GM18520 (cell line): Measurements from ENCODE around the gene PCDHA4.
"Not testable (repeated sequence)": the region's sequence is repeated elsewhere in the genome, so short reads cannot be mapped to it uniquely, and the experiment has no call there.

Experiments
- ATAC-seq: cut with Tn5 transposase; IDR thresholded peaks from one replicate; pipeline ENCODE4 v1.9.1; 2021; ENCODE audit not compliant: unreplicated experiment

PCDHA4 gene

DNA sequence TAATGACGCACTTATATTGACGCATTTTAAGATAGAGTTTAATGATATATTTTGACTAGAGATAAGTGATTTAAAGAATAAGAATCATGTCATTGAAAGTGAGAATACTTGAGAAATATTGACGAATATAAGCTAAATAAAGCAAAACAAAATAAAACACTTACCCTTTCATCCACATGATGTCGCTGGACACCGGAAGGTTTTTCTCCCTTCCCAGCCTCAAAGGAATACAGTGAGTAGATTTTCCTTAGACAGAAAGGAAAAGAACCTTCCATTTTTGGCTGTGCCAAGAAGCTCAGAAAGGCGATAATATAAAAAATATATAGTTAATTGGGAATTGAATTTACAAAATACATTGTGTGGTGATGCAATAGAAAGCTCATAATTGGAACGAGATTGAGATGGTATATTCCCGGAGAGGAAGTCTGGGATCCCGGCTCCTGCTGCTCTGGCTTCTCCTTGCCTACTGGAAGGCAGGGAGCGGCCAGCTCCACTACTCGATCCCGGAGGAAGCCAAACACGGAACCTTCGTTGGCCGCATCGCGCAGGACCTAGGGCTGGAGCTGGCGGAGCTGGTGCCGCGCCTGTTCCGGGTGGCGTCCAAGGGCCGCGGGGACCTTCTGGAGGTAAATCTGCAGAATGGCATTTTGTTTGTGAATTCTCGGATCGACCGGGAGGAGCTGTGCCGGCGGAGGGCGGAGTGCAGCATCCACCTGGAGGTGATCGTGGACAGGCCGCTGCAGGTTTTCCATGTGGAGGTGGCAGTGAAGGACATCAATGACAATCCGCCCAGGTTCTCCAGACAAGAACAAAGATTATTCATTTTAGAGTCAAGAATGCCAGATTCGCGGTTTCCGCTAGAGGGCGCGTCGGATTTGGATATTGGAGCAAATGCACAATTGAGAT is 14.8 kb downstream of the PCDHA4 start, which contains the start of gene PCDHA5:
Gene PCDHA5, plus strand, starts transcription at position 239 of the 906 bp plus-strand sequence.
- no peak for ATAC-seq

DNA sequence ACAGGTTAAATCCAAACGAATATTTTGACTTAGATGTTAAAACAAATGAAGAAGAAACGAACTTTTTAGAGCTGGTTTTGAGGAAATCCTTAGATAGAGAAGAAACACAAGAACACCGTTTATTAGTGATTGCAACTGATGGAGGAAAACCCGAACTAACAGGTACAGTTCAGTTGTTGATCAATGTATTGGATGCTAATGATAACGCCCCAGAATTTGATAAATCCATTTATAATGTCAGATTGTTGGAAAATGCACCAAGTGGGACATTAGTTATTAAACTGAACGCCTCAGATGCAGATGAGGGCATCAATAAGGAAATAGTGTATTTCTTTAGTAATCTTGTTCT is 15.4 kb downstream of the PCDHA4 start:
- ATAC-seq: no peak

DNA sequence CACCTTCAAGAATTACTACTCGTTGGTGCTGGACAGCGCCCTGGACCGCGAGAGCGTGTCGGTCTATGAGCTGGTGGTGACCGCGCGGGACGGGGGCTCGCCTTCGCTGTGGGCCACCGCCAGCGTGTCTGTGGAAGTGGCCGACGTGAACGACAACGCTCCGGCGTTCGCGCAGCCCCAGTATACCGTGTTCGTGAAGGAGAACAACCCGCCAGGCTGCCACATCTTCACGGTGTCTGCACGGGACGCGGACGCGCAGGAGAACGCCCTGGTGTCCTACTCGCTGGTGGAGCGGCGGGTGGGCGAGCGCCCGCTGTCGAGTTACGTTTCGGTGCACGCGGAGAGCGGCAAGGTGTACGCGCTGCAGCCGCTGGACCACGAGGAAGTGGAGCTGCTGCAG is 16.1 kb downstream of the PCDHA4 start:
- not testable (repeated sequence) for ATAC-seq

DNA sequence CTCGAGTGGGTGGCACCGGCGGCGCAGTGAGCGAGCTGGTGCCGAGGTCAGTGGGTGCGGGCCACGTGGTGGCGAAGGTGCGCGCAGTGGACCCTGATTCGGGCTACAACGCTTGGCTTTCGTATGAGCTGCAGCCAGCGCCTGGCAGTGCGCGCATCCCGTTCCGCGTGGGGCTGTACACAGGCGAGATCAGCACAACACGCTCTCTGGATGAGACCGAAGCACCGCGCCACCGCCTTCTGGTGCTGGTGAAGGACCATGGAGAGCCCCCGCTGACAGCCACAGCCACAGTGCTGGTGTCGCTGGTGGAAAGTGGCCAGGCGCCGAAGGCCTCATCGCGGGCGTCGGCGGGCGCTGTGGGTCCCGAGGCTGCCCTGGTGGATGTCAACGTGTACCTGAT is 16.6 kb downstream of the PCDHA4 start:
- ATAC-seq: no peak

DNA sequence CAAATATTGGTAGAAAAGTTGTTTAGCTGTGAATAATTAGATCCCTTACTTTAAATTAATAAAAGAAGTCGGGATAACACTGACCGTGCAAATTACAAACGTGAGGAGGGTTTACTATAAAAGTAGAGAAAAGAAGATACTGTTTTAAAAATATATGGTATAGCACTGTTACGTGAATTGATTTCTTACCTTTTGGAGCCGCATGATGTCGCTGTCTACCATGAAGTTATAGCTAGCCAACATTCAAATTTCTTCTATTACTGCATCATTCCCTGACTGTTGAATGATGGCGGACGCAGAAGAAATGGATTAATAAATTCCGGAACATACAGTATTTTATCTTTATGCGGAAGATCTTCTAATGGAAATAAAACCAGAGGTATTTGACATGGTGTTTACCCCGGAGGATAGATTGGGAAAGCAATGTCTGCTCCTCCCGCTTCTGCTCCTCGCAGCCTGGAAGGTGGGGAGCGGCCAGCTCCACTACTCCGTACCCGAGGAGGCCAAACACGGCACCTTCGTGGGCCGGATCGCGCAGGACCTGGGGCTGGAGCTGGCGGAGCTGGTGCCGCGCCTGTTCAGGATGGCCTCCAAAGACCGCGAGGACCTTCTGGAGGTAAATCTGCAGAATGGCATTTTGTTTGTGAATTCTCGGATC is 21.0 kb downstream of the PCDHA4 start, which contains the start of gene PCDHA6:
Gene PCDHA6, plus strand, starts transcription at position 257 of the 658 bp plus-strand sequence. Its CDS starts 132 bp downstream, at position 389.
- ATAC-seq: no peak

DNA sequence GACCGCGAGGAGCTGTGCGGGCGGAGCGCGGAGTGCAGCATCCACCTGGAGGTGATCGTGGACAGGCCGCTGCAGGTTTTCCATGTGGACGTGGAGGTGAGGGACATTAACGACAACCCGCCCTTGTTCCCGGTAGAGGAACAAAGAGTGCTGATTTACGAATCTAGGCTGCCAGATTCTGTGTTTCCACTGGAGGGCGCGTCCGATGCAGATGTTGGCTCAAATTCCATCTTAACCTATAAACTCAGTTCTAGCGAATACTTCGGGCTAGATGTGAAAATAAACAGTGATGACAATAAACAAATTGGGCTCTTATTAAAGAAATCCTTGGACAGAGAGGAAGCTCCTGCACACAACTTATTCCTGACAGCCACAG is 21.5 kb downstream of the PCDHA4 start:
- no peak for ATAC-seq

DNA sequence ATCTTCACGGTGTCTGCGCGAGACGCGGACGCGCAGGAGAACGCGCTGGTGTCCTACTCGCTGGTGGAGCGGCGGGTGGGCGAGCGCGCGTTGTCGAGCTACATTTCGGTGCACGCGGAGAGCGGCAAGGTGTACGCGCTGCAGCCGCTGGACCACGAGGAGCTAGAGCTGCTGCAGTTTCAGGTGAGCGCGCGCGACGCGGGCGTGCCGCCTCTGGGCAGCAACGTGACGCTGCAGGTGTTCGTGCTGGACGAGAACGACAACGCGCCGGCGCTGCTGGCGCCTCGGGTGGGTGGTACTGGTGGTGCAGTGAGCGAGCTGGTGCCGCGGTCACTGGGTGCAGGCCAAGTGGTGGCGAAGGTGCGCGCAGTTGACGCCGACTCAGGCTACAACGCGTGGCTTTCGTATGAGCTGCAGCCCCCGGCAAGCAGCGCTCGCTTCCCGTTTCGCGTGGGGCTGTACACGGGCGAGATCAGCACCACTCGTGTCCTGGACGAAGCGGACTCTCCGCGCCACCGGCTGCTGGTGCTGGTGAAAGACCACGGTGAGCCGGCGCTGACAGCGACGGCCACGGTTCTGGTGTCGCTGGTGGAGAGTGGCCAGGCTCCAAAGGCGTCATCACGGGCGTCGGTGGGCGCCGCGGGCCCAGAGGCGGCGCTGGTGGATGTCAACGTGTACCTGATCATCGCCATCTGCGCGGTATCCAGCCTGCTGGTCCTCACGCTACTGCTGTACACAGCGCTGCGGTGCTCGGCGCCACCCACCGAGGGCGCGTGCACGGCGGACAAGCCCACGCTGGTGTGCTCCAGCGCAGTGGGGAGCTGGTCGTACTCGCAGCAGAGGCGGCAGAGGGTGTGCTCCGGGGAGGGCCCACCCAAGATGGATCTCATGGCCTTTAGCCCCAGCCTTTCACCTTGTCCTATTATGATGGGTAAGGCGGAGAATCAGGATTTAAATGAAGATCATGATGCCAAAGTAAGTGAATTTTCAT is 22.9 kb downstream of the PCDHA4 start:
- ATAC-seq: not testable (repeated sequence)

DNA sequence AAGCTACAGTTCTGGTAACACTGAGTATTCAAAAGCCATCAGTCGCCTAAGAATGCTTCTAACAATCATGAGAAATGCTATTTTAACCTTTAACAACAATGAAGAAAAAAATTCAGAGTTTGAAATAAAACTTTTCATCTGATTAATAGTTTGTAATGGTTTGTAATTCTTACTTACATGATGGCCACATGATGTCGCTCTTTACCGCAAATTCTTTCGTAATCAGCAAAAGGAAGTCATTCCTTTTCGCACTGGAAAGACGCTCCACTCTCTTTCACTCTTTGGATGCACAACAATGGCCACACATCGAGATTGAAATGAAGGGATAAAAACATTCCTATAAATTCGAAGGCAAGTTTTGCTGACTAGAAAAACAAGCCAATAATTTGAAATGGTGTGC is 27.1 kb downstream of the PCDHA4 start, which contains the start of gene PCDHA7:
Gene PCDHA7, plus strand, starts transcription at position 277 of the 400 bp plus-strand sequence. Its CDS starts 115 bp downstream, at position 392.
- no peak for ATAC-seq

DNA sequence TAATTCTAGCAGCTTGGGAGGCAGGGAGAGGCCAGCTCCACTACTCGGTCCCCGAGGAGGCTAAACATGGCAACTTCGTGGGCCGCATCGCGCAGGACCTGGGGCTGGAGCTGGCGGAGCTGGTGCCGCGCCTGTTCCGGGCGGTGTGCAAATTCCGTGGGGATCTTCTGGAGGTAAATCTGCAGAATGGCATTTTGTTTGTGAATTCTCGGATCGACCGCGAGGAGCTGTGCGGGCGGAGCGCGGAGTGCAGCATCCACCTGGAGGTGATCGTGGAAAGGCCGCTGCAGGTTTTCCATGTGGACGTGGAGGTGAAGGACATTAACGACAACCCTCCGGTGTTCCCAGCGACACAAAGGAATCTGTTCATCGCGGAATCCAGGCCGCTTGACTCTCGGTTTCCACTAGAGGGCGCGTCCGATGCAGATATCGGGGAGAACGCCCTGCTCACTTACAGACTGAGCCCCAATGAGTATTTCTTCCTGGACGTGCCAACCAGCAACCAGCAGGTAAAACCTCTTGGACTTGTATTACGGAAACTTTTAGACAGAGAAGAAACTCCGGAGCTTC is 27.7 kb downstream of the PCDHA4 start:
- not testable (repeated sequence) for ATAC-seq

DNA sequence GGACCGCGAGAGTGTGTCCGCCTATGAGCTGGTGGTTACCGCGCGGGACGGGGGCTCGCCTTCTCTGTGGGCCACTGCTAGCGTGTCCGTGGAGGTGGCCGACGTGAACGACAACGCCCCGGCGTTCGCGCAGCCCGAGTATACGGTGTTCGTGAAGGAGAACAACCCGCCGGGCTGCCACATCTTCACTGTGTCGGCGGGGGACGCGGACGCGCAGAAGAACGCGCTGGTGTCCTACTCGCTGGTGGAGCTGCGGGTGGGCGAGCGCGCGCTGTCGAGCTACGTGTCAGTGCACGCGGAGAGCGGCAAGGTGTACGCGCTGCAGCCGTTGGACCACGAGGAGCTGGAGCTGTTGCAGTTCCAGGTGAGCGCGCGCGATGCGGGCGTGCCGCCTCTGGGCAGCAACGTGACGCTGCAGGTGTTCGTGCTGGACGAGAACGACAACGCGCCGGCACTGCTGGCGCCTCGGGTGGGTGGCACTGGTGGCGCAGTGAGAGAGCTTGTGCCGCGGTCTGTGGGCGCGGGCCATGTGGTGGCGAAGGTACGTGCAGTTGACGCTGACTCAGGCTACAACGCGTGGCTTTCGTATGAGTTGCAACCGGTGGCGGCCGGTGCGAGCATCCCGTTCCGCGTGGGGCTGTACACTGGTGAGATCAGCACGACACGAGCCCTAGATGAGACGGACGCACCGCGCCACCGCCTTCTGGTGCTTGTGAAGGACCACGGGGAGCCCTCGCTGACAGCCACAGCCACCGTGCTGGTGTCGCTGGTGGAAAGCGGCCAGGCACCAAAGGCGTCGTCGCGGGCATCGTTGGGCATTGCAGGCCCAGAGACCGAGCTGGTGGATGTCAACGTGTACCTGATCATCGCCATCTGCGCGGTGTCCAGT is 29.0 kb downstream of the PCDHA4 start:
- ATAC-seq: no peak

DNA sequence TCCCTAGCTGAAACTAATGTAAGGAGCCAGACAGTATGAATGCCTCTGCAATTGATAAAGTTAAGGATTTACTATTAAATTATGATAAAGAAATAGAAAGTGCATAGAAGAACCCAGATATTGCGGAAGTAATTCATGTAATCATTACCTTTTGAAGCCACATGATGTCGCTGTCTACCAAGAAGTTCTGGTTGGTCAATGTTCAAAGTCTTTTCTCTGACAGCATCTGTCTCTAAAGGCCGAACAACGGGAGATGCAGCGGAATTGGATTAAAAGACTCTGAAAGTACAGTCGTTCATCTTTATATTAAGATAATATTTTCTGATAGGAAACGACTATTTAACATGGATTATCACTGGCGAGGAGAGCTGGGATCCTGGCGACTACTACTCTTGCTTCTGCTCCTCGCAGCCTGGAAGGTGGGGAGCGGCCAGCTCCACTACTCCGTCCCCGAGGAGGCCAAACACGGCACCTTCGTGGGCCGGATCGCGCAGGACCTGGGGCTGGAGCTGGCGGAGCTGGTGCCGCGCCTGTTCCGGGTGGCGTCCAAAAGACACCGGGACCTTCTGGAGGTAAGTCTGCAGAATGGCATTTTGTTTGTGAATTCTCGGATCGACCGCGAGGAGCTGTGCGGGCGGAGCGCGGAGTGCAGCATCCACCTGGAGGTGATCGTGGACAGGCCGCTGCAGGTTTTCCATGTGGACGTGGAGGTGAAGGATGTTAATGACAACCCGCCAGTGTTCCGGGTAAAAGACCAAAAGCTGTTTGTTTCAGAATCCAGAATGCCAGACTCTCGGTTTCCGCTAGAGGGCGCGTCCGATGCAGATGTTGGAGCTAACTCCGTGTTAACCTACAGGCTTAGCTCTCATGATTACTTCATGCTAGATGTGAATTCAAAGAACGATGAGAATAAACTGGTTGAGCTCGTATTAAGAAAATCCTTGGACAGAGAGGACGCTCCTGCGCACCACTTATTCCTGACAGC is 34.4 kb downstream of the PCDHA4 start, which contains the start of gene PCDHA8:
Gene PCDHA8, plus strand, starts transcription at position 210 of the 985 bp plus-strand sequence. Its CDS starts 135 bp downstream, at position 345.
- ATAC-seq: no peak

DNA sequence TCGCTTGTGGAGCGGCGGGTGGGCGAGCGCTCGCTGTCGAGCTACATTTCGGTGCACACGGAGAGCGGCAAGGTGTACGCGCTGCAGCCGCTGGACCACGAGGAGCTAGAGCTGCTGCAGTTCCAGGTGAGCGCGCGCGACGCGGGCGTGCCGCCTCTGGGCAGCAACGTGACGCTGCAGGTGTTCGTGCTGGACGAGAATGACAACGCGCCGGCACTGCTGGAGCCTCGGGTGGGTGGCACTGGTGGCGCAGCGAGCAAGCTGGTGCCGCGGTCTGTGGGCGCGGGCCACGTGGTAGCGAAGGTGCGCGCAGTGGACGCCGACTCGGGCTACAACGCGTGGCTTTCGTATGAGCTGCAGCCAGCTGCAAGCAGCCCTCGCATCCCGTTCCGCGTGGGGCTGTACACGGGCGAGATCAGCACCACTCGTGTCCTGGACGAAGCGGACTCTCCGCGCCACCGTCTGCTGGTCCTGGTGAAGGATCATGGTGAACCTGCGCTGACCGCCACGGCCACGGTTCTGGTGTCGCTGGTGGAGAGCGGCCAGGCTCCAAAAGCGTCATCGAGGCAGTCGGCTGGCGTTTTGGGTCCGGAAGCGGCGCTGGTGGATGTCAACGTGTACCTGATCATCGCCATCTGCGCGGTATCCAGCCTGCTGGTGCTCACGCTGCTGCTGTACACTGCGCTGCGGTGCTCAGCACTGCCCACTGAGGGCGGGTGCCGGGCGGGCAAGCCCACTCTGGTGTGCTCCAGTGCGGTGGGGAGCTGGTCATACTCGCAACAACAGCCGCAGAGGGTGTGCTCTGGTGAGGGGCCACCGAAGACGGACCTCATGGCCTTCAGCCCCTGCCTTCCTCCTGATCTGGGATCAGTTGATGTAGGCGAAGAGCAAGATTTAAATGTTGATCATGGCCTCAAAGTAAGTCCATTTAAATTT is 36.2 kb downstream of the PCDHA4 start:
- no peak for ATAC-seq

DNA sequence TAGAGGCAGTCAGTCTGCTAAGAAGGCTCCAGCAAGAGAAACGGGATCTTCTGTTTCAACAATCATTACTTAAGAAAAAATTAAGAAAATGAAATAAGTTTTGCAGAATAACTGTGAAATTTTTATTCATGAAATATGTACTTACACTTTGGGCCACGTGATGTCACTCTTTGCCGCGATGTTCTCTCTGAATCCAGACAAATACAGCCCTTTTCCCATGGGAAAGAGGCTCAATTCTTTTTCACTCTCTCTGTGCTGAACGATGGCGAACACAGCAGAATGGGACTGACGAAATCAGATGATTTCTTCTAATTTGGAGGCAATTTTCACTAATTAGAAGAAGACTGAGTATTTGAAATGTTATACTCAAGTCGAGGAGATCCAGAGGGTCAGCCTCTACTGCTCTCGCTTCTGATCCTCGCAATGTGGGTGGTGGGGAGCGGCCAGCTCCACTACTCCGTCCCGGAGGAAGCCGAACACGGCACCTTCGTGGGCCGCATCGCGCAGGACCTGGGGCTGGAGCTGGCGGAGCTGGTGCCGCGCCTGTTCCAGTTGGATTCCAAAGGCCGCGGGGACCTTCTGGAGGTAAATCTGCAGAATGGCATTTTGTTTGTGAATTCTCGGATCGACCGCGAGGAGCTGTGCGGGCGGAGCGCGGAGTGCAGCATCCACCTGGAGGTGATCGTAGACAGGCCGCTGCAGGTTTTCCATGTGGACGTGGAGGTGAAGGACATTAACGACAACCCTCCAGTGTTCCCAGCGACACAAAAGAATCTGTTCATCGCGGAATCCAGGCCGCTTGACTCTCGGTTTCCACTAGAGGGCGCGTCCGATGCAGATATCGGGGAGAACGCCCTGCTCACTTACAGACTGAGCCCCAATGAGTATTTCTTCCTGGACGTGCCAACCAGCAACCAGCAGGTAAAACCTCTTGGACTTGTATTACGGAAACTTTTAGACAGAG is 41.6 kb downstream of the PCDHA4 start, which contains the start of gene PCDHA9:
Gene PCDHA9, plus strand, starts transcription at position 244 of the 964 bp plus-strand sequence. Its CDS starts 114 bp downstream, at position 358.
- not testable (repeated sequence) for ATAC-seq

DNA sequence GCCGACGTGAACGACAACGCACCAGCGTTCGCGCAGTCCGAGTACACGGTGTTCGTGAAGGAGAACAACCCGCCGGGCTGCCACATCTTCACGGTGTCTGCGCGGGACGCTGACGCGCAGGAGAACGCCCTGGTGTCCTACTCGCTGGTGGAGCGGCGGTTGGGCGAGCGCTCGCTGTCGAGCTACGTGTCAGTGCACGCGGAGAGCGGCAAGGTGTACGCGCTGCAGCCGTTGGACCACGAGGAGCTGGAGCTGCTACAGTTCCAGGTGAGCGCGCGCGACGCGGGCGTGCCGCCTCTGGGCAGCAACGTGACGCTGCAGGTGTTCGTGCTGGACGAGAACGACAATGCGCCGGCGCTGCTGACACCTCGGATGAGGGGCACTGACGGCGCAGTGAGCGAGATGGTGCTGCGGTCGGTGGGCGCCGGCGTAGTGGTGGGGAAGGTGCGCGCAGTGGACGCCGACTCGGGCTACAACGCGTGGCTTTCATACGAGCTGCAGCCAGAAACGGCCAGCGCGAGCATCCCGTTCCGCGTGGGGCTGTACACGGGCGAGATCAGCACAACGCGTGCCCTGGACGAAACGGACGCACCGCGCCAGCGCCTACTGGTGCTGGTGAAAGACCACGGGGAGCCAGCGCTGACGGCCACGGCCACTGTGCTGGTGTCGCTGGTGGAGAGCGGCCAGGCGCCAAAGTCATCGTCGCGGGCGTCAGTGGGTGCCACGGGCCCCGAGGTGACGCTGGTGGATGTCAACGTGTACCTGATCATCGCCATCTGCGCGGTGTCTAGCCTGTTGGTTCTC is 43.2 kb downstream of the PCDHA4 start:
- not testable (repeated sequence) for ATAC-seq
